Esophagus squamous epithelium (tissue), 5 donors: ENCODE results near the gene CFAP74. TPM values are rescaled to one million over a fixed set of nuclear protein-coding genes. Genes with fewer than 3 reads are reported as not detected.
"Not testable (repeated sequence)": the region's sequence is repeated elsewhere in the genome, so short reads cannot be mapped to it uniquely, and the experiment has no call there.

Source experiments
- DNase-seq: peaks from one replicate; lab custom pipeline; 2025; lab: John Stamatoyannopoulos, UW
- H3K27ac ChIP-seq, 4 donors: fragments of 200-600 bp; sonication (generic); one replicate each; pipeline ENCODE4 v1.5.1; 2016 to 2019; ENCODE audit warnings: mild to moderate bottlenecking in 1 of 4
- H3K27me3 ChIP-seq, 4 donors: fragments of 200-600 bp; sonication (generic); 1 replicate in 3 of 4; 2 replicates in 1 of 4; pipeline versions ENCODE4 v1.5.1 to v1.6.0; 2017 to 2021; ENCODE audit warnings: antibody characterized with exemption in 1 of 4
- H3K36me3 ChIP-seq, 3 donors: fragments of 200-600 bp; sonication (generic); one replicate each; pipeline ENCODE4 v1.5.1; 2016 to 2019
- H3K4me1 ChIP-seq, 3 donors: fragments of 200-600 bp; sonication (generic); one replicate each; pipeline ENCODE4 v1.5.1; 2017 to 2019
- H3K4me3 ChIP-seq, 4 donors: fragments of 200-600 bp; sonication (generic); 1 replicate in 3 of 4; 2 replicates in 1 of 4; pipeline ENCODE4 v1.5.1; 2016 to 2019; ENCODE audit warnings: mild to moderate bottlenecking in 2 of 4, moderate library complexity in 1 of 4
- H3K9me3 ChIP-seq, 3 donors: fragments of 200-600 bp; sonication (generic); one replicate each; pipeline ENCODE4 v1.5.1; 2016 to 2019
- CTCF ChIP-seq, 6 experiments: fragments of 450-650 bp in 4 of 6; fragments of 200-600 bp in 2 of 6; sonication (generic) in 2 of 6; IDR thresholded peaks; one replicate each; pipeline ENCODE4 v1.5.1; 2016 to 2019; ENCODE audit warnings: antibody characterized with exemption in 6 of 6, mild to moderate bottlenecking in 4 of 6, moderate library complexity in 4 of 6
- POLR2A ChIP-seq, 4 donors: fragments of 450-650 bp; IDR thresholded peaks; one replicate each; pipeline ENCODE4 v1.6.1; 2017; ENCODE audit warnings: antibody characterized with exemption in 4 of 4, mild to moderate bottlenecking in 4 of 4, moderate library complexity in 3 of 4
- WGBS, 2 donors: methylation state at CpG; one replicate each; pipeline ENCODE4 v1.1.5; 2018; 5-methylcytosine and 5-hydroxymethylcytosine counted together
- intact Hi-C: fragments of 100-400 bp; cut with DNase I; formaldehyde crosslinking; loops from one replicate; pipeline ENCODE4 v1.15.0; 2022
- total RNA-seq, 4 donors: library from RNA; depleted of rRNA; stranded (reverse); fragments of >200 nt; gene quantifications; one replicate each; pipeline ENCODE4 v1.1.0, GENCODE V29; 2016
- donor health status: DM: yes; HTN: yes; CAD: no.

CFAP74 gene
- total RNA-seq, 4 donors from 2014 or later = not detected

GRCh38 chr1:1982379-1983232 lies 21.0 kb downstream of the CFAP74 start:
- Histone ChIP-seq H3K9me3 (no peaks in the 10 kb centered on the region), H3K4me3 (no peak overlapping the region), H3K36me3 (no peaks in the 10 kb centered on the region), H3K4me1 (no peaks in the 10 kb centered on the region), H3K27ac (no peak overlapping the region), H3K27me3 (peaks cover 0 to 26% (median 0%) of the 10 kb centered on the region in 4 donors)
- intact Hi-C loops = no loop called here
- WGBS, 2 donors = 85 to 93% methylated on average over 17 to 33 of the region's 36 CpGs
- DNase-seq = no peak
- no peak for TF ChIP-seq POLR2A (IDR thresholded peaks at IDR 0.05)
- no peak for TF ChIP-seq CTCF (IDR thresholded peaks at IDR 0.05)

GRCh38 chr1:1981631-1982327 lies 21.8 kb downstream of the CFAP74 start:
- WGBS, 2 donors = 88 to 94% methylated on average over 23 to 35 of the region's 73 CpGs
- DNase-seq, H3K9me3 ChIP-seq: not testable (repeated sequence)

GRCh38 chr1:1981142-1981500 lies 22.5 kb downstream of the CFAP74 start:
- no peak for DNase-seq
- intact Hi-C loops = no loop called here
- Histone ChIP-seq H3K27me3 (peaks cover 0 to 24% (median 0%) of the 10 kb centered on the region in 4 donors), H3K4me3 (no peak overlapping the region), H3K4me1 (no peaks in the 10 kb centered on the region), H3K36me3 (no peaks in the 10 kb centered on the region), H3K9me3 (no peaks in the 10 kb centered on the region), H3K27ac (no peak overlapping the region)
- 100% methylated on average over 6 to 15 of the region's 26 CpGs for WGBS, 2 donors
- TF ChIP-seq POLR2A (IDR thresholded peaks at IDR 0.05) (no peak), CTCF (IDR thresholded peaks at IDR 0.05) (no peak)

More at GRCh38 chr1:1981631-1982327, 21.8 kb downstream of the CFAP74 start:
- H3K4me1 ChIP-seq, H3K27ac ChIP-seq, H3K4me3 ChIP-seq, intact Hi-C loops, H3K36me3 ChIP-seq: not testable (repeated sequence)
- peaks cover 0 to 26% (median 0%) of the 10 kb centered on the region in 4 donors for H3K27me3 ChIP-seq

GRCh38 chr1:1980467-1981141 lies 23.0 kb downstream of the CFAP74 start:
- intact Hi-C loops = no loop called here
- WGBS, 2 donors = 88 to 94% methylated on average over 12 to 24 of the region's 42 CpGs
- H3K27ac ChIP-seq = no peak overlapping the region
- H3K36me3 ChIP-seq = no peaks in the 10 kb centered on the region
- H3K4me1 ChIP-seq = no peaks in the 10 kb centered on the region
- no peaks in the 10 kb centered on the region for H3K9me3 ChIP-seq
- H3K4me3 ChIP-seq = no peak overlapping the region
- TF ChIP-seq POLR2A (IDR thresholded peaks at IDR 0.05) = no peak
- no peak for TF ChIP-seq CTCF (IDR thresholded peaks at IDR 0.05)
- peaks cover 0 to 24% (median 0%) of the 10 kb centered on the region in 4 donors for H3K27me3 ChIP-seq
- no peak for DNase-seq

- peaks cover 0 to 29% (median 0%) of the 10 kb centered on the region in 4 donors for H3K27me3 ChIP-seq
- intact Hi-C loops = no loop called here
- H3K9me3 ChIP-seq = no peaks in the 10 kb centered on the region
- 86 to 92% methylated on average over 28 to 34 of the region's 61 CpGs for WGBS, 2 donors
- TF ChIP-seq POLR2A (IDR thresholded peaks at IDR 0.05) (no peak), CTCF (IDR thresholded peaks at IDR 0.05) (no peak)
- H3K36me3 ChIP-seq = no peaks in the 10 kb centered on the region
- no peak overlapping the region for H3K4me3 ChIP-seq
- no peaks in the 10 kb centered on the region for H3K4me1 ChIP-seq
- no peak for DNase-seq
- H3K27ac ChIP-seq = no peak overlapping the region
Measured at GRCh38 chr1:1979482-1980165, 24.0 kb downstream of the CFAP74 start.

GRCh38 chr1:1978690-1979481 lies 24.7 kb downstream of the CFAP74 start:
- H3K27ac ChIP-seq, DNase-seq, H3K4me3 ChIP-seq, H3K9me3 ChIP-seq, intact Hi-C loops, H3K4me1 ChIP-seq, H3K36me3 ChIP-seq: not testable (repeated sequence)
- 85 to 90% methylated on average over 41 to 51 of the region's 51 CpGs for WGBS, 2 donors
- peaks cover 0 to 36% (median 0%) of the 10 kb centered on the region in 4 donors for H3K27me3 ChIP-seq
